RKO (cell line): ENCODE data around the gene CDHR3.
A peak's percentile ranks its signal among the peaks of the same experiment; 100 is the strongest.

Source experiments
- DNase-seq: peaks from one replicate; pipeline ENCODE4 v3.0.0-alpha.2; 2016; ENCODE audit warnings: low spot score

CDHR3 gene

GRCh38 chr7:106064771-106065574 is 101.9 kb downstream of the CDHR3 start:
- peak; percentile 95 for DNase-seq

DNA sequence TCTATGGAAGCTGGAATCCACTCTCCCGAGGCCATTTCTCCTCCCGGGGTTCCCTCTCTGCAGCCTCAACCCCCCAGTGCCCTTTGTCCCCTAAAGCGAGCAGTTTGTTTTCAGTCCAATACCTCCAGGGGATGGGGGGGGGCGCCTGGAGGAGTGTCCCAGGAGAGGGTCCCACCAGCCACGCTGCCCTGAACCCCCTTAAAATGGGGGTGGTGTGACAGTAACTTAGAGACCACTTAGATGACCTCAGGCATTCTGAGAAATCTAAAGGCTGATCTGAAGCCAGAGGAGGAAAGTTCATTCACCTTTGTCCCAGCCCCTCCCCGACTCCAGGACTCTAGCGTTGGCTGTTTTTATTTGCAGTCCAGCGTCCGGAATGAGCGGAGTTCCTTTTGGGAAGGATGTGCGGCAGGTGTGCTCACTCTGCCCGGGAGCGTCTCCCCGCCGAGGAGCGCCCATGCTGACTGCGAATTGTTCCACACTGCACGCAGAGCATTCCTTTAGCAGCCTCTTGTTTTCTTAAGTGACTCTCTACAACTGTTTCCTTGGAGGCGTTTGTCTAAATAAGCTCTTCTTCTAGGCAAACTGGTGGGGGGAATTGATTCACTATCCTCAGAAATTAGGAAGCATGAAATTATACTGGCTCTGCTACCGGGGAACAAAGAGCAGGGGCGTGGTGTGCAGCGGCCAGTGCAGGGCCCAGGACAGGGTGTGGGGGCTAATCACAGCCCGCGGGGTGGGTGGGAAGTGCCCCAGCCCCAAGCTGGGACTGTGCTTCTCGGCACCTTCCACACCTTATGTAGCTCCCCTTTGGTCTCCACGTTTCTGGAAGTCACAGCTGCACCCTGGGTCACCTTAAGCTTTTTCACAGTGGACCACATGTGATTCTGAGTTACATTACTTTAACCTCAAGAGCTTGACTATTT is 102.8 kb downstream of the CDHR3 start:
- DNase-seq, result no peak

GRCh38 chr7:106067678-106068077 is 104.6 kb downstream of the CDHR3 start:
- DNase-seq, result no peak

- DNase-seq, result no peak
These were observed 105.5 kb downstream of the CDHR3 start for GRCh38 chr7:106068538-106068961.

- DNase-seq, result no peak
These were observed 105.9 kb downstream of the CDHR3 start for GRCh38 chr7:106068986-106069385.

GRCh38 chr7:106069471-106070200 is 106.6 kb downstream of the CDHR3 start:
- no peak for DNase-seq

- DNase-seq, result no peak
These were observed 107.1 kb downstream of the CDHR3 start for GRCh38 chr7:106070201-106070551.

DNA sequence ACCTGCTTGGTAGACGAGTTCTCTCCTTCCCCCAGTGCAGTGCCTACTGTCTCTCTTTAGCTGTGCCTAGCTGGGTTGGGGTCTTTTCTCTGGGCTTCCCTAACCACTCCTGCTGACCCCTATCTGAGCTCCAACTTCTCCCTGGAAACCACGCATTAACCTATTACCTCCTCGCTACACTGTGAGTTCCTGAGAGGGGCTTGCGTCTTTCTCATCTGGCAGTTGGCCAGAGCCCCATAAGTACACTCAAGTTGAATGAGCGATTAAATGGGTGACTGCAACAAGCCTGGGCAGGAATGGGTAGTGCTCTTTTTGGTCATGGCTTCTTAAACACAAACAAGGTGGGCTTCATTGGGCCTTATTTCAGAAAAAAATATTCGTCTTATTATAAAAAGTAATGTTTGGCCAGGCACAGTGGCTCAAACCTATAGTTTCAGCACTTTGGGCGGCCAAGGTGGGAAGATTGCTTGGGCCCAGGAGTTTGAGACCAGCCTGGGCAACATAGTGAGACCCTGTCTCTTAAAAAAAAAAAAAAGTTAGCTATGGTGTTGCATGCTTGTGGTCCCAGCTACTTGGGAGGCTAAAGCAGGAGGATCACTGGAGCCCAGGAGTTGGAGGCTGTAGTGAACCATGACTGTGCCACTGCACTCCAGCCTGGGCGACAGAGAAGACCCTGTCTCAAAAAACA is 107.6 kb downstream of the CDHR3 start:
- no peak for DNase-seq

DNA sequence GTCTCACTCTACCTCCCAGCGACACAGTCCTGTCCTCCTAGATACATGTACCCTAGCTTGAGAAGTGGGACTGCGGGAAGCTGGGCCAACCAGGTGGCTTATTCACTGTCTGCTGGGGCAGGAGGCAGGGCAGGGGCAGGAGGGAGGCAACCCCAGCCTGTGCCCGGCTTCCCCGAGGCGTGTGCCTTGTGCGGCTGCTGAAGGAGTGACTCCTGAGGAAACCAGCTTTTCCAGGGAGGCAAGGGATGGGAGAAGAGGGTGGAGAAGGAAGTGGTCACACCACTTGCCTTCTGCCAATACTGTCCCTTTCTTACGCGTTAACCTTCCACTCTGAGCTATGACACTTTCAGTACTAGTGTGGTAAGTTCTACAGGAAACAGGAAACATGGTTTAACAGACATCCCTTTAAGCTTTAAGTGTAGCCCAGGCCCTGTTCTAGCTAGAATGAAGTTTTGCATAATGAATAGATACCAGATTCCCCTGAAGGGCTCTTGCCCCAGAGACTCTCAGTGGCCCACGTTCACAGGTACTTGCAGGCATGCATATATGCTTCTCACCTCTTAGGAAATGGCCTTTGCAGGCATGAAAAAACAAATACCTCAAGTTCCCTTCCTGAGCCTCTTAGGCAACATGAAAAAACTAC is 108.4 kb downstream of the CDHR3 start:
- DNase-seq, result no peak

- DNase-seq, result no peak
These were observed 109.1 kb downstream of the CDHR3 start for GRCh38 chr7:106071999-106072714.

- no peak for DNase-seq
These were observed 109.6 kb downstream of the CDHR3 start for GRCh38 chr7:106072715-106073091.

DNA sequence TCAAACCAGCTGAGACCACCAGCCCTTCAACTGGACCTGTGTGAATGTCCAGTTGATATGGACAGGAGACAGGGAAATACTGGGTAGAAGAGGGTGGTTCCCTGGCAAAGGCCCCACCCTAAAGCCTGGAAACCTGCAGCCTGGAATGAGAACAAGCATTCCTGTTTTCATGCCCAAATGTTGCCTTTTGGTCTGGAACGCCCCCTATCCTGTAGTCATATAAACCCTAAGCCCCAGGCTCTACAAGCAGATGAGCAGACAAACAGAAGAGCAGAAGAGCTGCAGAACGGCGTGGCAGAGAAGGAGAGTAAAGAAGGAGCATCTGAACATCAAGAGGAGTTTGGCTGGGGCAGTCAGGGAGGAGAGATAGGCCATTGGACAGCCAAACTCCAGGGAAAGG is 110.6 kb downstream of the CDHR3 start:
- DNase-seq, result no peak

DNA sequence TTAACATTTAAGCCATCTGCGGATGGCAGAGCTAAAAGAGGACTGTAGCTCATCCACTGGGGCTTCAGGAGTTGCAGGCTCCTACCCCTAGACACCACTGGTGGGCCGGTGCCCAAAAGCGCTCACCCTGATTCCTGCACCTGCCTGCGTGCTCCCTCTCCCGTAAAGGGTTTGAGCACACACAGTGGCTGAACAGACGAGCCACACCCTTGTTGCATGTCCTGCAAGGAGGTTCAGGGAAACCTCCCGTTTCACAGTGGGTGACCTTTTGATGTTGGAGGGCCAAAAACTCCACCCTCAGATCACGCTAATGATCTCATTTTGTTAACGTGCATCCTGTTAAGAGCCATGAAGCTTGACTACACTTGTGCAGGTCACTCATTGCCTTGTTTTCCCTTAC is 111.2 kb downstream of the CDHR3 start:
- DNase-seq, result no peak

DNA sequence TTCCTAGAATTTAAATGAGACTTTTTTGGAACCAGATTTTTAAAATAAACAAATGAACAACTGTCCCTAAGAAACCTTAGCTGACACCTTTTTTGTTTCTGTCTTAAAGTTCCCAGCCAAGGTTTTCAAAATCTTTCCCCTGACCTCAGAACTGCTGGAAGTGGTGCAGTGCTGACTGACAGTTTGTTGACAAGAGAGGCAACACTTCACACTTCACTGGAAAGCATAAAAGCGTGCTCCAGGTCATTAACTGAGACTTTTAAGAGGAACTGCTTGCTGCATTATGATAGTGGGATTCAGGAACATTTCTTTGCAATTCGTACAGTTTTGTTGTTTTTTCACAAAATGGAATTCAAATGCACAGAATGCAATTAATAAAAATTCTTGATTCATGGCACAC is 112.9 kb downstream of the CDHR3 start:
- no peak for DNase-seq

GRCh38 chr7:106076537-106076936 is 113.5 kb downstream of the CDHR3 start:
- DNase-seq, result no peak

DNA sequence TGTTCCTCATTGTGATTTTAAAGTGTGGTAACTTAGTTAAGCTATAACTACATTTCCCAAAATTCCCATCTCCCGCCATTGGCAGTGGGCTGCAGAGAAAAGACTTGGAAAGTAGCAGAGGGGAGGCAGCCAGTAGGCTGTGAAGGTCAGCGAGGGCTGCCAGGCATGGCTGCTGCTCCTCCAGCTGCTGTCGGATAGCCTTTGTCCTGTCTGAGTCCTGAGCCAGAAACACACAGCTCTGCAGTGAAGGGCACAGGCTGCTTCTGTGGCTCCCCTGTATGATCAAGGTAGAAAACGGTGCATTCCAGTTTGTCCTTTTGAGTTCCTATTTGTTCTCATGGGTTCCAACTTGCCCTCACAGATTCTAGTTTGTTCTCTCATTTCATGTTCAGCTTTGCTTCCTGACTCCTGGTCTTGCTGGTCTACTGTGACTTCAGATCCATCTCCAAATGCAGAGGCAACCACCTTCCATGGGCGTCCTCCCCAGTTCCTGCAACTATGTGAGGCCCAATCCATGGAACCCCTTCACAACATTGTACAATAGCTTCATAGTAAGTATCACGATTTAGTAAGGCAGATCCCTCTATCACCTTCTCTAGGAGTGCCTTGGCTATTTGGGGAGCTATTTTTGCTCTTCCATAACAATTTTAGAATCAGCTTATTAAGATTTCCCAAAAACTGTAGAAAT is 117.4 kb downstream of the CDHR3 start:
- DNase-seq, result no peak

- DNase-seq, result no peak
These were observed 119.2 kb downstream of the CDHR3 start for GRCh38 chr7:106082087-106082854.
